CD4-positive, alpha-beta T cell treated with Interleukin-4 for 4 hours (primary cell): ENCODE data around the gene NPM1.
"Not testable (repeated sequence)": the region's sequence is repeated elsewhere in the genome, so short reads cannot be mapped to it uniquely, and the experiment has no call there.

Experiments
- DNase-seq: peaks from one replicate; pipeline ENCODE4 v3.0.0-alpha.2; 2020

Gene NPM1

GRCh38 chr5:171413153-171413910 is 25.7 kb downstream of the NPM1 start:
- DNase-seq = no peak

DNA sequence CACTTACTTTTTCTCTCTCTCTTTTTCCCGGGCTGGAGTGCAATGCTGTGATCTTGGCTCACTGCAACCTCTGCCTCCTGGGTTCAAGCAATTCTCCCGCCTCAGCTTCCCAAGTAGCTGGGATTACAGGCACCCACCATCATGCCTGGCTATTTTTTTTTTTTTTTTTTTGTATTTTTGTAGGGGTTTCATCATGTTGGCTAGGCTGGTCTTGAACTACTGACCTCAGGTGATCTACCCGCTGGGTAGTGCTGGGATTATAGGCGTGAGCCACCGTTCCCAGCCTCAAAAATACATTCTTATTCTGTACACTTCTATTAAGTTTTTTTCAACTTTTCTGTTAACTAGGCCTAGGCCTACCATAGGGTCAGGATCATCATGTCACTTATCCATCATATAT is 26.3 kb downstream of the NPM1 start:
- not testable (repeated sequence) for DNase-seq

- no peak for DNase-seq
These were observed 27.6 kb downstream of the NPM1 start for GRCh38 chr5:171415115-171415730.

GRCh38 chr5:171416160-171417049 is 28.8 kb downstream of the NPM1 start:
- no peak for DNase-seq

GRCh38 chr5:171418316-171418981 is 30.8 kb downstream of the NPM1 start:
- peak; percentile 30 for DNase-seq

DNA sequence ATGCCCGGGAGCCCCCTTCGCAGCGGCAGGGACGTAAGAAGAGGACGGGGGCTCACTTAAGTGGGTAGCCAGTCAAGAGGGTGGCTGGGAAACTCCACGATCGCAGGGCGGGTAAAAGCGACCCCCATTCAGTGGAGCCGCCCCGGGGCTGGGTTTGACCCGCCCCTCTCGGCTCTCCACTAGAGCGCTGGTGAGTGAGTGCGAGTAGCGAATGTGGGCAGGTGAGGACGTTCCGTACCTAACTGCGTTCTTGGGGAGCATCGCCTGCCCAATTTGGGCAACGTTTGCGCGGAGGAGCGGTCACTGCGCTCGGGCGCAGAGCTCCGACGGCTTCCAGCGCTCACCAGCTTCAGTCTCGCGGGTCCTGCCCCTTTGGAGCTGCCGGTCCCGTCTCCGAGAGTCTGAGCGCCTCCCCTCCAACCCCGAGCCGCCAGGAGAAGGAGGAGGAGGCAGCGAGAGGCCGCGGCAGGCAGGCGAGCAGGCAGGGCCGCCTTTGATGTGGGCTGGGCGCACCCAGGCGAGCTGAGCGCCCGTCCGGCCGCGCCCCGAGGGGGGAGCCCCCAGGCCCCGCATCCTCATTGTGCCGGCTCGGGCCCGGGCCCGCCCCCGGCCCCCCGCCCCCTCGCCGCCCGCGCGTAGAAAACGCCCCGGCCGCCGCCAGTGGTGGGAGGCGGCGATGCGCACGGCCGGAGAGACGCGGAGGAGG is 31.5 kb downstream of the NPM1 start, which contains the start of gene FGF18:
Gene FGF18 (plus strand): TSS at position 666 of the 706 bp plus-strand sequence. CDS start 553 bp downstream, outside the sequence.
- no peak for DNase-seq

GRCh38 chr5:171419688-171420430 is 32.2 kb downstream of the NPM1 start:
- no peak for DNase-seq

- DNase-seq = no peak
These were observed 33.0 kb downstream of the NPM1 start for GRCh38 chr5:171420431-171421241.

DNA sequence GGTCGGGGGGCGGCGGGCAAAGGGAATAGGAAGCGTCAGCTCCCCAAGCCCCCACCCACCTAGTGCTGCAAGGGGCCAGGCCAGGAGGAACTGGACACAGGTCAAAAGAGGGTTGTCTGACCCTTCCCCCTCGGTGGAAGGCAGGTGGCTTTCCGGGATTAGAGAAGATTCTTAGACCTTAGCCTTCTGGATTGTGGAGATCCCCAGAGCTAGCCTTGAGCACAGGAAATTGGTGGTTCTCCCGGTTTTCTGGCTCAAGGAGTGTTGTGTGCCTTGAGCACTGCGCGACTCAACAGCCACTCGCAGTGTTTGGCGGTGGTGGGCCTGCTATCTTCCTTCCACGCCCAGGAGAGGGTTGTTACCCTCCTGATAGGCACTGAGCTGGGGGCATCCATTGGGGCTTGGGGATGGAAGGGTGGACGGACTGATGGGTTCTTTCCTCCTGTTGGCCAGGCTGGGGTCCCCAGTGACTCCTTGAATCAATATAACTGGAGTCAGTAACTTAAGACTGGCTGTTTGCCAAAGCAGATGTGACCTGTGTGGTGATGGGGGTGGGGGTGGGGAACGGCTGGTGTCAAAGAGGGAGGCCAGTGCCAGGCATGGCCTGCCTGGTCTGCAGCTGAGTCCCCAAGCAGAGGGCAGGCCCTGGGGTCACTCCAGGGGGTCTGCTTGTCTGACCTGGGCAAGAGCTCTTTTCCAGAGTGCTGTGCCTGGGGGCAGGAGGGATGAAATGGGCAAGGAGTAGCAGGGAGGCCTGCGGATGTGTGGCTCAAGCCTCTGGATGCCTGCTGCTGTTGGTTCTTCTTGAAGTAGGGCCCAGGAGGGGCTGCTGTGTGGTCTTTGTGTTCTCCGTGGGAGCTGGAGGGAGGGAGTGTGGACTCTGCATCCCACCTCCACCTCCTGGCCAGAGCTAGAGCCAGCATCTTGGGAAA is 33.9 kb downstream of the NPM1 start:
- no peak for DNase-seq

DNA sequence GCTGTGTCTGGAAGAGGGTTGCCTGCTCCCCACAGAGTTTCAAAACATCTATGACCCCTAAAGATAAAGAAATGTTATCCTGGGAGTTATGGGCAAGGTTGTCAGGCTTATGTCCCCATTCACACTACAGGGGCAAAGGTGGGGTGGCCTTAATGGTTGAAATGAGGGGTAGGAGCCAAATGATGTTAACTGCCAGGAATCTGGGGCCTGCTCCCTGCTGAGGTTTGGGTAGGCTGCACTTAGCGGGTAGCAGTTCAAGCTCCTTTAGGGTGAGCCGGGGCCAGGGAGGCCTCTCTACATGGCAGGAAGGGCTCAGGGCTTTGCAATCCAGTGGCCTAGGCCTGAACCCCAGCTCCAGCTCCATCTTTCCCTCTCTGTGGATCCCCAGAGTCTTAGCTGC is 34.8 kb downstream of the NPM1 start:
- no peak for DNase-seq

DNA sequence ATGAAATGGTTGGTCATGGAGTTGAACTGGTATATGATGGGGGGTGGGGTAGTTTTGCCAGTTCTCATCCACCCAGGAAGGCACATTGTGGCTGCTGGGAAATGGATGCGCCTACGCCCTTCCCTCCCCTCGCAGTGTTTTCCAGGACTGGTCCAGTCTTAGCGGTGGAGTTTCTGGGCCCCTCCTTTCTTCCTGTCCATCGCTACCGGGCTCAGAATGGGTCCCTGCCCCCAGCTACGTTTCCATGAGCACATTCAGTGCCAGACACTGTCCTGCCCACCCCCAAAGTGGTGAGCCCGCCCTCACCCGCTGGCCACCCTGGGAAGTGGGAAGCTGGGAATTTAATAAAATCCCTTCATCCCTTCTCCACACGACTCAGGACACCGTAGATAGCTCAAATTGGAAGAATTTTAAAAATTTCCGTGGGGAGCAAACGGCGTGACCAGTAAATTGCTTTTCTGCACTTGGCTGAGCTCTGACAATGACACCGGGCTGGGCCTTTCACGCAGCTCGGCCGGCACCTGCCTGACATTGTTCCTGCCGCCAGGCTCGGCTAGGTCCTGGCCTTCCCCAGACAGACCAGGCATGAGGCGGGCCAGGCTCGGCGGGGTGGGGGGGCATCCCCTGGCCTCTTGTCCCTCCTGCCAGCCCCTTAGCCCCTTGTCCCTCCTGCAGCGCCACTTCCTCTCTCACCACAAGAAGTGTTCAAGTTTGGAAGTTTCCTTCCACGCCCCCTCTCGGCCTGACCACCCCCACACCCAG is 35.4 kb downstream of the NPM1 start:
- DNase-seq = no peak

DNA sequence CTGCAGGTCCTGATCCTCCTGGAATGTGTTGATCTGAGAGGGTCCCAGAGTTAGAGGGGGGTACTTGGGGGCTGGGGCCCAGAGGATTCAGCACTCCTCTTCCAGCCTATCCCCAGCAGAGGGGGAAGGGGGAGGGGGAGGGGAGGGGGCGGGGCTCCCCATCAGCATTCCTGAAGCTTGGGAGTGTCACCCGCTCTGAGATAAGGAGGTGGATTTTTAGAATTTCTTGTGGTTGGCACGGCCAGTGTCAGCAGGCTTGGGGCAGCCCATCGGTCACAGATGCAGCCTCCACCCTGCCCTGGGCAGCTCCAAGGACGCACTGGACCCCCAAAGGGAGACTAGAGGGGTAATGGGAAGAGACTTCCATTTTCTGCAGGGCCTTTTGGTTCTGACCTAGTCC is 37.1 kb downstream of the NPM1 start:
- DNase-seq = no peak

DNA sequence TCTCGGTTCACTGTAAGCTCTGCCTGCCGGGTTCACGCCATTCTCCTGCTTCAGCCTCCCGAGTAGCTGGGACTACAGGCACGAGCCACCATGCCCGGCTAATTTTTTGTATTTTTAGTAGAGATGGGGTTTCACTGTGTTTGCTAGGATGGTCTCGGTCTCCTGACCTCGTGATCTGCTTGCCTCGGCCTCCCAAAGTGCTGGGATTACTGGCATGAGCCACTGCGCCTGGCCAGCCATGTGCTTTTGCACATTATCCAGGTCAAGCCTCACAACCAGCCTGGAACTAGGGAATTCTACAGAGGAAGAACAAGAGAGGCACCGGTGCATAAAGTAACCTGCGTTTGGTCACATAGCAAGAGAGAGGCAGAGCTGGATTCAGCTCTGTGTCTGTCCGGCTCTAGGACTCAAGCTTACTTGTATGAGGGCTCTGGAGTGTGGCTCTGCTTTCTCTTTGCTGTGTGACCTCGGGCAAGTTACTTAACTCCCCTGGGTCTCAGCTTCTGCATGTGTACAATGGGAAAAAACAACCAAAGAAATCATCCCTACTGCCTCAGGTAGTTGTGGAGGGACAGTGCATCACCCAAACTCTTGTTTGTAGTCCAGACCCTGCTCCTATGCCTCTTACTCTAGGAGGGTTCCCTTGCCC is 38.1 kb downstream of the NPM1 start:
- no peak for DNase-seq

GRCh38 chr5:171426266-171426665 is 38.6 kb downstream of the NPM1 start:
- no peak for DNase-seq

- DNase-seq = no peak
These were observed 39.0 kb downstream of the NPM1 start for GRCh38 chr5:171426680-171427079.

GRCh38 chr5:171427318-171428167 is 39.9 kb downstream of the NPM1 start:
- DNase-seq = no peak

DNA sequence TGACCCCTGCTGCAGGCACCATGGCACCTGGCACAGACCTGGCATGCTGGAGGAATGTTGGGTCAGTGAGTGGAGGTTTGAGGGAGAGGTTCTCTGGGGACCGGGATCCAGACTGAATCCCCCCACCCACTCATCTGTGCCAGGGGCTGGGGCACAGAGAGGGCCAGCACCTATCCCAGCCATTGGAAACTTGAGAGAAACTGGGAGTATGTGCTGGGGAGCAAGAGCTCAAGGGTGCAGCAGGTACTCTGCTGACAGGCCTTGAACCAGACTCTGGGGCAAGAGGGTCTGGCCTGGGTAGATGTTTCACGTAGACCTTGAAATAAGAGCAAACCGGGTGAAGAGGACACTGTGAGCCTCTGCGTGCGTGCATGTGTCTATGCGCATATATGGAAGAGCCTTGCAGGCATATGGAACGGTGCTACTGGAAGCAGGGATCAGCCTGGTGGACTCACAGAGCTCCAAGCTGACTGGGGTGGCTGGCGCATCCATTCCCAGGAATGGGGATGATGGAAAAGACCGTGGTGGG is 40.6 kb downstream of the NPM1 start:
- no peak for DNase-seq
